Superior temporal gyrus (tissue), 1 donor: ENCODE data around the gene PACRGL.

Source experiments
- DNase-seq: peaks from one replicate; pipeline ENCODE4 v3.0.0-alpha.2; 2016; ENCODE audit errors: extremely low spot score

Gene PACRGL

DNA sequence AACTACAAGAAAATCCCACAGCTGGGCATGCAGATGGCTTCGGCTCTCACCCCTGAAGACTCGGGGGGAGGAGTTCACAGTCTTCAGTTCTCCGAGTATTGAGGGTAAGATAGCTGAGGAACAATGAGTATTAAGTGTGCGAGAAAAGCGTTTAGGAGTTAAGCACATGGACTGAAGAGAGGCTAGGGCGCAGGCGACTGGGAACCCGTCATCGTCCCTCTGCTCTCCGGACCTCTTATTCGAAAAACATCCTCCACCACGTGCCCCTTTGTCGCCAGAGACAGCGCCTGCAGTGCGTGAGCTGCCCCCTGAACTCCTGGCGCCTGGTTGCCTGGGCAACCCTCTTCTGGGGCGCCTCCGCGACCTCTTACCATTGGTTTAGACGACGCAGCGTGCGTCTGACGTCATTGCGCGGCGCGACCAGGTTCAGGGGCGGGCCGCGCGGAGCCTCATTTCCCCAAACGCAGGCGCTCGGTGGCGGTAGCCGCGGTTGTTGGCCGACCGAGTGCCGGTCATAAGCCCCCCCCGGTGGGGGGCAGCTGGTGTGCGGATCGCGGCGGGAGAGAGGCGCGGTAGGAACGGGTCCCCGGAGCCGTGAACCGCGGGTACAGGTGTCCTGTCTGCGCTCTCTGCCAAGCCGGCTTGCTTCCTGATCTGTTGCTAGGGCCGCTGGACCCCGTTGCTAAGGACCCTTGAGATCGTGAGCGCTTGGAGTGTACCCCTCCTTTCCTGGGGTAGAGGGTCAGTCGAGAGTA is at the start of gene PACRGL:
Gene PACRGL, plus strand, starts transcription at position 452 of the 755 bp plus-strand sequence. CDS start 4,024 bp downstream, outside the sequence.
- DNase-seq: peak; percentile 96

DNA sequence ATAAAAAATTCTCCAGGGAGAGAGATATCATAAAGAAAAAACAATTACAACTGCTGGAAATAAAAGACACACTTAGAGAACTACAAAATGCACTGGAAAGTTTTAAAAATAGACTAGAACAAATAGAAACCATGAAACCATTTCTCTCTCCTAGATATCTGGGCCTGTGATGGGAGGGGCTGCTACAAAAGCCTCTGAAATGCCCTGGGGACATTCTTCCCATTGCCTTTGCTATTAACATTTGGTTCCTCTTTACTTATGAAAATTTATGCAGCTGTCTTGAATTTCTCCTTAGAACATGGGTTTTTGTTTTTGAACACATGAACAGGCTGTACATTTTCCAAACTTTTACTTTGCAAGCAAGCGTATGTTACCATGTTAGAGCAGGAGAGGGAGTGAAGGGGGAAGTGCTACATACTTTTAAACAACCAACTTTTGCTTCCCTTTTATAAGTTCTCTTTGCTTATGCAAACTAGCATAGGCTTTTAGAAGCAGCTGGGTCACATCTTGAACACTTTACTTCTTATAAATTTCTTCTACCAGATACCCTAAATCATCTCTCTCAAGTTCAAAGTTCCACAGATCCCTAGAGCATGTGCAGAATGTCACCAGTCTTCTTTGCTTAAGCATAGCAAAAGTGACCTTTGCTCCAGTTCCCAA is 47.9 kb upstream of the PACRGL start:
- DNase-seq: no peak

DNA sequence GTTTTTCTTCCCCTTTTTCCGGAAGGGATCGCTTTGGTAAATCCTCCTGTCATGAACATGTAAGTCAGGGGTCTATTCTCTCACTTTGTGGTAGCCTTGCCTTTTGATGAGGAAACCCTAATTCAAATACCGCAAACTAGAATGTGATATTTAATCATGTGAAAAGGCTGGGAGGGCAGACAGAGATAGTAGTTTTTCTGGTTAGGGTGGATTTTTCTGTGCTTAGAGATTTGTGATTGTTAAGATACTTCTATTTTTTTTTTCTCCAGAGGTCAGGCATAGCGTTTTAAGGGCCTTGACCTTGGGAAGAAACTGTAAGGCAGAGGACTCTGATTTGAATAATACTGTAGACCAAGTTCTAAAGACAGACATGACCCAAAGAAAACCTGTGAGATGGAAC is 41.8 kb upstream of the PACRGL start:
- DNase-seq: no peak

DNA sequence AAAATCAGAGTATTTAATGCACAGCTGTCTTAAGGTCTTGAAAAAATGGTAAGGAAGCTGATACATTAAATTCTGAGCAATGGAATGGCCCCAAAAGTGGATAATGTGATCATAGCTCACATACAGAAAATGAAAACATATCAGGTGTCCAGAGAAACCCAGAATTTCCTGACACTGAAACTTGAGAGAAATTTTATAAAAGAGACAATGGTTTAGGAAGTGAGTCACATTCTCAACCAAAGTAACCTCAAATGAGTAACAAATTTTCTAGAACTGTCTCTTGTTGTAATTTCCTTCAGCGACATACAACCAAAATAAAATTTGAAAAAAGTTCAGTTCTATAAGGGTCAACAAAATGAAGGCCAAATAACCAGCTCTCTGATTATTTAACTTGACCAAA is 37.4 kb upstream of the PACRGL start:
- DNase-seq: no peak

DNA sequence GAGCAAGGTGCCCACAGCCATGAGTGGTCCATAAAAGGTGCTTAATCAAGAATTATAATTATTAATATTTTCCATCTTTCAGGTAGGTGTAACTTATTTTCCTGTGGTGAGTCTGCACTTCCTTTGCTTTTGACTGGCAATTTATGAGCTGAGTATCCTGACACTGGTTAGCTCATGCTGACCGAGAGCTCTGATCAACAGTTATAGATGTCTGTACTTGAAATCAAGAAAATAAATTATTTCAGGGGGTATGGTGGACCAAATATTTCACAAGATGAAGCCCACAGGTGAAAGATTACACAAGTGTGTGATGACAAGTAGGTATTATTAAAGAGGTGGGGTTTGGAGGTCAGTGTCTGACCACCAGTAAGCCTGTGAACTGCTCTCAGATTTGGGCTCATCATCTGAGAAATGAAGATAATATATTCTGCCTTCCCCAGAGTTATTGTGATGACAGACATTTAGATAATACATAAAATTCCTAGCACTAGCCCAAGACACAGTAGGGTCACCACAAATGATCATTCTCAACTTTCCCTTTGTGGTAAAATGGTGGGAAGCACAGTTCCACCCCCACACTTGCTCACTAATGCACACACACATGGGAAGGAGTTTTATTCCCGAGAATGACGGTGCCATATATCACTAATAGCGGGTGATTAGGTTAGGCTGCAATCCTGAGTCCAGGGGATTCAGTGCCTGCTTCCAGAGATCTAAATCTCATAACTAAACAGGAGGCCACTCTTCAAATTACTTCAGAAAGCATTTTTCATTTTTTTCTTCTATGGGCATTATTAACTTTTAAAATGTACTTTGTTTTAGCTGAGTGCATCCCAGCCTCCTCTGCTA is 34.0 kb upstream of the PACRGL start:
- DNase-seq: no peak

DNA sequence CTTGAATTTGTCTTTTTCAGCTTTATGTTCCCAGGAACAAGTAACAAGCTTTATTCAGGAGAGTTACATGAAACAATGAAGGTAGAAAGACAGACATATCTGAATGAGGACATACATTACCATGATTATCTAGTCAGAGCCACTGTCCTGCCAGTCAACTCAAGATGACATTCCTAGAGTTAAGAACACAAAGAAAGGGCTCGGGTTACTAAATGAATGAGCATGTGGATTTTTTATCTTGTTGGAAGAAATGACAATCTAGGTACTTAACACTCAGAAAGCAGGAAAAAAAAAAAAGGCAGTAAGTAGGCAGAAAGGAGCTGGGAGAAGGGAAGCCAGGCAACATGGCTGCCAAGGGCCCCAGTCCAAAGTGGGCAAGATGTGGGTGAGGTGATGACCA is 28.0 kb upstream of the PACRGL start:
- no peak for DNase-seq

DNA sequence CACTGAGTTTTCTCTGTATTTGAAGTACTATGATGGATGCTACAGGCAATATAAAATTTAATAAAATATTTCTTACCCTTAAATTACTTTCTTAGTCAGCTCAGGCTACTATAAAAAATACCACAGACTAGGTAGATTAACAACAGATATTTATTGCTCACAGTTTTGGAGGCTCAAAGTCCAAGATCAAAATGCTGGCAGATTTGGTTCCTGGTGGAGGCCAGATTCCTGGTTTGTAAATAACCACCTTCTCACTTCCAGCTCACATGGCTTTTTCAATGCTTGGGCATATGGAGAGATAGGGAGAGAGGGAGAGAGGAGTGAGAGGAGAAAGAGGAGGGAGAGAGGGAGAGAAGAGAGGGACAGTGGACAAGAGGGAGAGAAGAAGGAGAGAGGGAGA is 24.5 kb upstream of the PACRGL start:
- DNase-seq: no peak

DNA sequence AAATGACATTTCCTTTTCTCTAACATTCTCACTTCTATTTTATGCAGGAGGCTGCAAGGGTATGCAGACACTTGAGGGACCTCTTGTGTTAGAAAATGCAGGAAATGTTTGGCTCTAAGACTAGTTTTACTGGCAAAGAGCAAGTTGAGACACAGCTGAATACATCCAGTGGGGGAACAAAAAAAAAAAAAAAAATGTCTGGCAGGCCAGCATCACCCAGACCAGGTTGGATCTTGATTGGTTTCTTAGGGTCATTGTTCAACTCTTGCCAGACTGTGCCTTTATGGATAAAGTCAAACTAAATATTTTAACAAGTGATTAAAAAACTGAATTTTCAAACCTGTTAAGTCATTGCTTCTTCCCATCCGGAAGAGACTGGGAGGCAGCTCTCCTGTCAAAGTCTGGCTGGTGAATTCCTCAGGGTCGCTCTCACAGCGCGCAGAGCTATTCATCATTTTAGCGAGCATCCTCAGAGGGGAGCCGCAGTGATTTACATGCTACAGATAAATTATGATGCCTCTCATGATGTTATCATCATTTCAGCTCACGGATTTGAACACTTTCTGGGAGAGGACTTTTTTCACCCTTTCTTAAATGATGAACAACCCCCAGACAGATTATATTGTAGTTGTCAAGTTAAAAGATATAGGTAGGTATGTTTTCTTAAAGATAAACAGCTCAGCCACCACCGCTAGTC is 23.6 kb upstream of the PACRGL start:
- DNase-seq: no peak

DNA sequence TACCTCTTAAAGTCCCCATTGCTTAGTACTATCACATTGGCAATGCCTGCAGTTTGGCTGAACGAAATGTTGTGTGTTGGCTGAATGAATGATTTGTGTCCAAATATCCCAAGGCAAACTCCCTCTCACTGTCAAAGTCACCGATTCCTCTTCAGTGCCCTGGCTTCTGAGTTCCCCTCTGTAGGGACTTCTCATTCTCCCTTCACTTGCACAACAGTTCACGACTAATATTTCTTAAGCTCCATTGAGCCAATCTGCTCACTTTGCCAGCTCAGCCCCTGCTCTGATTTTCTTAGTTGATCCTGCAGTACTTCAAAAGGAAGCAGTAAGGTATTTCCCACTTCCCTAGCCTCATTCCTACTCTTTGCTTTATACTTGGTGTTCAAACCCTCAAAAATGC is 21.9 kb upstream of the PACRGL start:
- no peak for DNase-seq

DNA sequence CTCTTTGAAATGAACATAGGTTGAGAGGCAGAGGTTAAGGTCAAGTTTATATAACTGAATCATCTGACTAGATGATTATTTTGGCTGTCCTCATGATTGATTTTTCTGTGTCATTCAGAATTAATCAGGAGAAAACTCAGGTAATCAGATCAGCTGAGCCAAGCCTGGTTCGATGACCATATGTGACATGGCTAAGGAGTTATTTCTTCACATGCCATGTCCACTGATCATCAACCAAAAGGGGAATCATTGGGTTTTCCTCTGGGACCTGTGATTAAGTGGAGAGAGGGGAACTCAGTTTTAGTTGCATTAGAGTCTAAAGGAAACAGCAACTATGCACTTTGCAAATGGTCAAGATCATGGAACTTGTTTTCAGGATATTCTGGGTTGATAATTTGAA is 20.3 kb upstream of the PACRGL start:
- no peak for DNase-seq

DNA sequence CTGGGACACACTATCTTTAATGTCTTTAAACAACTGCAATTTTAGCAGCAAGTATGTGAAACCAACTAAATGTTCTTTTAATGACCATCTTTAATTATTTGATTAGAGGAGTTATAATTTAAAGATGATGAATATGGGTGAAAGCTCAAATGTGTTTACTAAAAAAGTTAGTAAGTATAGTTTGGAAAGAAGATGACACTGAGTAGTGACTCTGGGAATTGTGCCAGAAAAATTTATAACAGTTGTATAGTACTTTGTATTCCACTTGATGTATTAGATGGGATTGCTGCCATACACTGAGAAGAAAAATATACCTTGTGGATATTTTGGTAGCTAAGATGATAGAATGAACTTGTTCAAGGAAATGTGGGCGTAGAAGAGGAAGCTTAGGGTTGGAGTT is 19.5 kb upstream of the PACRGL start:
- DNase-seq: no peak

DNA sequence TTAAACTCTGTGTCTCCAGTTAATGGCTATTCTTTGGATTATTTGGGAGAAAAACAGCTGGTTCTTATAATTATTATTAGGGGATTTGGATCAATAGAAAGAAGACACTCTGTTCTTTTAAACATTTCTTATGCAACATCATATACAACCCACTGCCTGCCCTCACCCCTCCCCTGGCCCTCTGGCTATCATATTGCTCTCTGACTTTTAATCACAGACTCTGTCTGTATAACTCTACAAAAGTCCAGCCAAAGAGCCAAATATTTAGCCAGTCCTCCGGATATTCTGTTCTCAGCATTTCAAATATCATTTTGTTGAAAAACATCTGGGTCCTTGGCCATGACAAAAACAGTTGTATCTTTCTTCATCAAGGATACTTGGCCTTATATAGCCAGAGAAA is 19.0 kb upstream of the PACRGL start:
- DNase-seq: no peak

DNA sequence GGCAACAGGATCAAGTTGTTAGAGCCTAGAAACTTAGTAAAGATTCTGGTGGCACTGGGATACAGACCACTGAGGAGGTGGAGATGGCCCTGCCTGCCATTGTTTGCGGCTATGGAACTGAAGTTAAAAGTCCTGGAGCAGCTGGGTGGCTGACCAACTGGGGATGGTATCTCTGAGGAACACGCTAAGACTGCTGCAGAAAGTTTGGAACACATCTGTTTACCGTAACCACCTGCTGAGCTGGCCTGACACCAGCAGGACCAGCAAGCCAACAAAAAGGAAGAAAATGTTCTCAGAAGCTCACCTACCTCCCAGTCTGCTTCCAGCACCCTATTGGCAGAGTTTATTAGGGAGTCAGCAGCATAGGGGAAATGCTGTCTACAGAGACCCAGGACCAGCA is 17.4 kb upstream of the PACRGL start:
- DNase-seq: no peak

DNA sequence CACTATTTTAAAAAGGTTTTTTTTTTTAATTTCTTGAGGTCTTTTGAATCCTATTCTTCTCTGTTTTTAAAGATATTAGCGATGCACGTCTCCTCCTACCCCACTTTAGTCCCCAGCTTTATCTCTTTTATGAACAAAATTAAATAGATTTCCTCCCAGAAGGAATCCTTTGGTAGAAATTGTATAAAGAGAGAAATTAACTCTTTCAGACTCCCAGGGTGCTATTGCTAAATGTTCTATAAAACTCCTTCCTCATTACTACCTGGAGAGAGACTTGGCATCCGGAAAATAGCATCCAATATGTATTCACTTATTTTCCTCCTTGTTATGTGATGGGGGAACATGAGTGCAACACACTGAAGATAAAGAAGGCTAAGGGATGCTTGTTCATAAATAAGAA is 16.5 kb upstream of the PACRGL start:
- DNase-seq: no peak

DNA sequence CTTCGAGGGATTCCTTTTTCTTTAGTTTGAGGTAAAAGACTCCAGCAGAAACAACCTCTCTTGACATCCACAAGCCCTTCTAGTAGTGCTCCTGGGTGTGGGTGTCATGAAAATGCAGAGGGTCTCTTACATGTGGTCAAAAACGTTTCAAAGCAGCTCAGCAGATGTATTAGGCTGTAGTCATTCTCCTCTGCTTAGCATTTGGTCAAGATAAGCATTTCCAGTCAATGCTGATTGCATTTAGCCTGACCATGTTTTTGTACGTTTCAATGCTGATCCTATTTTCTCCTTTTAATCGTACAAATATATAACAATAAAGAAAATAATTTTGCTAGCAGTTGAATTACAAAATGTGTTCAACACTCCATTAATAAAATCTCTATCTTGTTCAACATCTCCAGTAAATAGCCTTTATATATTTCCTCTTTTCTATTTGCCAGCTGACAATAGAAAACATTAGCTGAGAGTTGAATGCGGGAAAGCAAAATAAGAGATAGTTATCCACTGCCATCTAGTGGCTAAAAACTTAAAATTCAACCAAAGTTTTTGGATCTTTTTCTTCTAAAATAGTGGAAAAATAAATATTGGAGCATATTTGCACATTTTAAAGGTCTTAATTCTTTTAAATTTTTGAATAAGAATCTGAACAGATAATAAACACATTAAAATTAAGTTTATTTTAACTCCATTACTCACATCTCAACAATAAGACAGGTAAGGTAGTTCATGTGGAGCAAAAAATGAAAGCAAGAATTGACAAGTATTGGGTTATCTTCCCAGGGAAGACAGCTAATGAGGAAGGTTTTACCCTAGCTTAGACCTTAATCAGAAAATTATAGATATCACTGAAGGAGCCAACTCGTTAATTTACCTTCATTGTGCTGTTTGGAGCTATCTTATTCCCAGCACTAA is 15.2 kb upstream of the PACRGL start:
- DNase-seq: peak; percentile 86

DNA sequence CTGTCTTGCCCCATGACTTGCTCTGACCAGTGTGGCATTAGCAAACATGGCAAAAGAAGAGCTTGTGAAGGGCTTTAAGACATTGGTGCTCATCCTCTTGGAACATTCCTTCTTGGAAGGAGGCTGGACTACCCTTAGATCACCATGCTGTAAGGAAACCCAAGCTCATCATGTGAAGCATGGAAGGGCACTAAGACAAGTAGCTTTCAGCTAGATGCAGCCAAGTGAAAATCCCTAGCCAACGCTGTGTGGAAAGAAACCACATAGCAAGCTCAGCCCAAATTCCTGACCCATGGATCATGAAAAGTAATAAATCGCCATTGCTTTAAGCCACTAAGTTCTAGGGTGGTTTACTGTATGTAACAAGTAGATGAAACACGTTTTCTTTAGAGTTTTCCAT is 12.4 kb upstream of the PACRGL start:
- DNase-seq: no peak

DNA sequence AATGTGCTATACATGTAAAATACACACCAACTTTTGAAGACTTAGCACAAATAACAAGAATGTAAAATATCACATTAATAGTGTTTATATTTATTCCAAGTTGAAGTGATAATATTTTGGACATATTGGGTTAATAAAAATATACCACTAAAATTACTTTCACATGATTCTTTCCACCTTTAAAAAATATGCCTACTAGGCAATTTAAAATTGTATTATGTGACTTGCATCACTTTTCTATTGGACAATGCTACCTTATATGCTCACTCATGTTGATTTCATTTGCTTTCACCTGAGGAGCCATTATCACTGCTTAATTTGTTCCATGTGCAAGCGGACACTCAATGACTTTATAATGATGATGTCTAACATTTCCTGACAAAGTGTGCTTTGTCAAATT is 3.4 kb upstream of the PACRGL start:
- DNase-seq: no peak

DNA sequence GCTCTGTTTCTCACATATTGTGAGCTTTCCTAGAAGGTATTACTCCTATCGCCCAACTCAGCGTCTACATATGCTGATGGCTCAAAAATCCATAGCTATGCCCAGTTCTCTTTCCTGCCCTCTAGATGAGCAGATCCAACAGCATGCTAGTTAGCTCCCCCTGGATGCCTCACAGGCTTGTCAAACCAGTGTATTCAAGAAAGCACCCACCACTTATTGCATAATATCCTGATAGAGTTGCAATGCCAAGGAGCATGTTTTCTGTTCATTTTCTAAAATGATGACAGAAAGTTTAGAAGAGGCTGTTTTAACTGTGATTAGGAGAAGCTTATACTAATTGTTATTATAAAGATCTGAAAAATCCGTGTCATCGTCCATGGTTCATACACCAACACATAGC is 1.9 kb upstream of the PACRGL start:
- DNase-seq: no peak

DNA sequence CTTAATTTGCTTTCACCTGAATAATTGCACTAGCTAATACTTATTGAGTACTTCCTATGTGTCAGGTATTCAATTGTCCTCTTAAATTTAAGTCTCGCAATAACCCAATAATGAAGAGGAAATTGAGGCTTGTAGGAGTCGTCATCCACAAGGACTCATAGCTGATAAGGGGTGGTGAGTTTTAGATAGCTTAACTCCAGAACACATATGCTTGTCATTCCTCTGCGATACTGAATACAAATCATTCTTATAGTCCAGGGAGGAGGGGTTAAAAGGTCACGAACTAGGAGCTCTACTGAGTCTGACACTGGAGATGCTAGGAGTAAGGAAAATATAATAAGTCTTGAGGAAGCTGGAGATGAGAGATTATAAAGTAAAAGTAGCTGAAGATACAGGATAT is 1.4 kb upstream of the PACRGL start:
- DNase-seq: no peak

DNA sequence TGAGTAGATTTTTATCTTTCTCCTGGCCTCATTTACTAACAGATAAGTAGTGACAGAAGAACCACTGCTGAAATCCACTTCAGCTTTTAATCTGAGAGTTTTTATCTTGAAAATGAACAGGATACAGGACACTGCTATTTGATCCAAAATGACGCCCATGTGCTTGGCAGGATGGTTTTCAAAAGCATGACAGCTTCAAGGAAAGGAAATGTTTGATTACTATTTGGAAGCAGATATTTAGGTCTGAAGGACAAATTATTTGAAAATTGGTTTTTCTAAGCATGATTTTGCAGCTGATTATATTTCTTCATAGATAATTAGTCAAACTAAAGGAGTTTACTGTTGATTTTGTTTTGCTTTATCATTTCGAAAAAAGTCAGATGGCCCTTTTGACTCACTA is 11.1 kb downstream of the PACRGL start:
- DNase-seq: no peak

DNA sequence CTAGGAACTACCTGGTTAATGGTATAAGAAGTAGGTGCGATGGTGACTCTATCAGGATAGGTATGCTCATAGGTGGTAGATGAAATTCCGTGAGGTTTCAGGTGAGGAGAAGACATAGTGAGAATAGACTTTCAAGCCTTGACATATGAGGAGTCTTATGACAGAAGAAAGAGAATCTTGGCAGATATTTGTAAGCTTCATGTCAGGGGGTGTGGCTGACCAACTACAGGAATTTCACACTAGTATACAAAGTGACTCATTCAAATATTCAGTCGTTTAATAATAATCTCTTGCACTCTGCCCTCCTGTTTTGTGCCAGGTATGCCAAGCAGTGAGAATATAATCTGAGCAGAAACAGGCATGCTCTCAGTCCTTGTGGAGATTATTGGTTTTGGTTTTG is 22.8 kb downstream of the PACRGL start:
- DNase-seq: no peak
